Measurements from ENCODE around the gene SNAP91. TPM values are rescaled to one million over a fixed set of nuclear protein-coding genes. Genes with fewer than 3 reads are reported as not detected.
"Not testable (repeated sequence)": the region's sequence is repeated elsewhere in the genome, so short reads cannot be mapped to it uniquely, and the experiment has no call there.

The SNAP91 gene
- polyA plus RNA-seq, 1 donor from 2014 or later = 88.6 TPM

DNA sequence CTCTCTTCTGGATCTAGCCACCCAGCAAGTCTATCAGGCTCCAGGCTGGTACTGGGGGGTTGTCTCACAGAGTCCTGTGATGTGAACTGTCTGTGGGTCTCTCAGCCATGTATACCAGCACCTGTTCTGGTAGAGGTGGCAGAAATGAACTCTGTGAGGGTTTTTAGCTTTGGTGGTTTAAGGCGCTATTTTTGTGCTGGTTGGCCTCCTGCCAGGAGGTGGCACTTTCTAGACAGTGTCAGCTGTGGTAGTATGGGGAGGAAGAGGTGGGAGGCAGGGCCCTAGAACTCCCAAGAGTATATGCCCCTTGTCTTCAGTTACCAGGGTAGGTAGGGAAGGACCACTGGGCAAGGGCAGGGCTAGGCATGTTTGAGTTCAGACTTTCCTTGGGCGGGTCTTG, 75.8 kb downstream of the SNAP91 start:
- no peaks in the 10 kb centered on the region for H3K79me2 ChIP-seq (replicated peaks; ENCODE audit: insufficient read depth, low read length)
- no peak overlapping the region for H3K4me2 ChIP-seq (ENCODE audit: low read length)
- no peaks in the 10 kb centered on the region for H4K20me1 ChIP-seq (ENCODE audit: insufficient read depth)
- TF ChIP-seq RAD21 (conservative IDR thresholded peaks at IDR 0.05) = no peak
- TF ChIP-seq, protein P1, sequence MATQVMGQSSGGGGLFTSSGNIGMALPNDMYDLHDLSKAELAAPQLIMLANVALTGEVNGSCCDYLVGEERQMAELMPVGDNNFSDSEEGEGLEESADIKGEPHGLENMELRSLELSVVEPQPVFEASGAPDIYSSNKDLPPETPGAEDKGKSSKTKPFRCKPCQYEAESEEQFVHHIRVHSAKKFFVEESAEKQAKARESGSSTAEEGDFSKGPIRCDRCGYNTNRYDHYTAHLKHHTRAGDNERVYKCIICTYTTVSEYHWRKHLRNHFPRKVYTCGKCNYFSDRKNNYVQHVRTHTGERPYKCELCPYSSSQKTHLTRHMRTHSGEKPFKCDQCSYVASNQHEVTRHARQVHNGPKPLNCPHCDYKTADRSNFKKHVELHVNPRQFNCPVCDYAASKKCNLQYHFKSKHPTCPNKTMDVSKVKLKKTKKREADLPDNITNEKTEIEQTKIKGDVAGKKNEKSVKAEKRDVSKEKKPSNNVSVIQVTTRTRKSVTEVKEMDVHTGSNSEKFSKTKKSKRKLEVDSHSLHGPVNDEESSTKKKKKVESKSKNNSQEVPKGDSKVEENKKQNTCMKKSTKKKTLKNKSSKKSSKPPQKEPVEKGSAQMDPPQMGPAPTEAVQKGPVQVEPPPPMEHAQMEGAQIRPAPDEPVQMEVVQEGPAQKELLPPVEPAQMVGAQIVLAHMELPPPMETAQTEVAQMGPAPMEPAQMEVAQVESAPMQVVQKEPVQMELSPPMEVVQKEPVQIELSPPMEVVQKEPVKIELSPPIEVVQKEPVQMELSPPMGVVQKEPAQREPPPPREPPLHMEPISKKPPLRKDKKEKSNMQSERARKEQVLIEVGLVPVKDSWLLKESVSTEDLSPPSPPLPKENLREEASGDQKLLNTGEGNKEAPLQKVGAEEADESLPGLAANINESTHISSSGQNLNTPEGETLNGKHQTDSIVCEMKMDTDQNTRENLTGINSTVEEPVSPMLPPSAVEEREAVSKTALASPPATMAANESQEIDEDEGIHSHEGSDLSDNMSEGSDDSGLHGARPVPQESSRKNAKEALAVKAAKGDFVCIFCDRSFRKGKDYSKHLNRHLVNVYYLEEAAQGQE (IDR thresholded peaks at IDR 0.05; ENCODE audit: borderline replicate concordance) = no peak
- no peaks in the 10 kb centered on the region for H3K9me2 ChIP-seq (ENCODE audit: insufficient read depth, low read length)
- H3F3A ChIP-seq (ENCODE audit: insufficient read depth, low read length, poor library complexity, severe bottlenecking) = no peaks in the 10 kb centered on the region
- H3K9me3 ChIP-seq (ENCODE audit: low read length) = peaks cover 6% of the 10 kb centered on the region
- H2AFZ ChIP-seq (ENCODE audit: low read depth, low read length) = no peak overlapping the region
- no peaks in the 10 kb centered on the region for H3K36me3 ChIP-seq (ENCODE audit: insufficient read depth, low read length)
- no peak overlapping the region for H3K9ac ChIP-seq (ENCODE audit: low read length)
- no peak overlapping the region for H3K27ac ChIP-seq (ENCODE audit: low read length)
- H3K27me3 ChIP-seq (ENCODE audit: insufficient read depth, low read depth, low read length) = no peaks in the 10 kb centered on the region
- no peak overlapping the region for H3K4me3 ChIP-seq (ENCODE audit: low read length)

GRCh38 chr6:83629908-83630307, 79.0 kb downstream of the SNAP91 start:
- H3K4me2 ChIP-seq (ENCODE audit: low read length); H3K27ac ChIP-seq (ENCODE audit: low read length); H3K9me2 ChIP-seq (ENCODE audit: insufficient read depth, low read length); H3K9me3 ChIP-seq (ENCODE audit: low read length); H3K9ac ChIP-seq (ENCODE audit: low read length); H3K27me3 ChIP-seq (ENCODE audit: insufficient read depth, low read depth, low read length); H3F3A ChIP-seq (ENCODE audit: insufficient read depth, low read length, poor library complexity, severe bottlenecking); H3K36me3 ChIP-seq (ENCODE audit: insufficient read depth, low read length); H3K4me3 ChIP-seq (ENCODE audit: low read length); H3K79me2 ChIP-seq (replicated peaks; ENCODE audit: insufficient read depth, low read length); H2AFZ ChIP-seq (ENCODE audit: low read depth, low read length); H4K20me1 ChIP-seq (ENCODE audit: insufficient read depth): not testable (repeated sequence)

GRCh38 chr6:83615025-83615999, 93.6 kb downstream of the SNAP91 start:
- no peak overlapping the region for H3K4me2 ChIP-seq (ENCODE audit: low read length)
- no peak overlapping the region for H2AFZ ChIP-seq (ENCODE audit: low read depth, low read length)
- no peaks in the 10 kb centered on the region for H4K20me1 ChIP-seq (ENCODE audit: insufficient read depth)
- no peaks in the 10 kb centered on the region for H3K36me3 ChIP-seq (ENCODE audit: insufficient read depth, low read length)
- H3K27ac ChIP-seq (ENCODE audit: low read length) = no peak overlapping the region
- no peak overlapping the region for H3K4me3 ChIP-seq (ENCODE audit: low read length)
- H3K79me2 ChIP-seq (replicated peaks; ENCODE audit: insufficient read depth, low read length) = no peaks in the 10 kb centered on the region
- no peaks in the 10 kb centered on the region for H3K9me2 ChIP-seq (ENCODE audit: insufficient read depth, low read length)
- H3K9ac ChIP-seq (ENCODE audit: low read length) = no peak overlapping the region
- H3F3A ChIP-seq (ENCODE audit: insufficient read depth, low read length, poor library complexity, severe bottlenecking) = no peaks in the 10 kb centered on the region
- TF ChIP-seq EZH2 (IDR thresholded peaks at IDR 0.05; ENCODE audit: borderline replicate concordance, insufficient read depth, low read length, poor library complexity, severe bottlenecking) (no peak), MXI1 (conservative IDR thresholded peaks at IDR 0.05; ENCODE audit: poor library complexity, severe bottlenecking) (no peak), POLR2AphosphoS5 (IDR thresholded peaks at IDR 0.05) (no peak), CTCF (IDR thresholded peaks at IDR 0.05; ENCODE audit: poor library complexity, severe bottlenecking) (peak; percentile 65), TAF1 (IDR thresholded peaks at IDR 0.05; ENCODE audit: low read depth) (no peak), RAD21 (conservative IDR thresholded peaks at IDR 0.05) (peak; percentile 52), SMC3 (conservative IDR thresholded peaks at IDR 0.05; ENCODE audit: poor library complexity) (peak; percentile 66), EP300 (conservative IDR thresholded peaks at IDR 0.05; ENCODE audit: poor library complexity, severe bottlenecking) (no peak)
- TF ChIP-seq, protein P1 (IDR thresholded peaks at IDR 0.05; ENCODE audit: borderline replicate concordance) = no peak
- H3K9me3 ChIP-seq (ENCODE audit: low read length) = no peaks in the 10 kb centered on the region
- no peaks in the 10 kb centered on the region for H3K27me3 ChIP-seq (ENCODE audit: insufficient read depth, low read depth, low read length)
